ENCODE data around the gene MAMDC4.
"Not testable (repeated sequence)": the region's sequence is repeated elsewhere in the genome, so short reads cannot be mapped to it uniquely, and the experiment has no call there.

DNA sequence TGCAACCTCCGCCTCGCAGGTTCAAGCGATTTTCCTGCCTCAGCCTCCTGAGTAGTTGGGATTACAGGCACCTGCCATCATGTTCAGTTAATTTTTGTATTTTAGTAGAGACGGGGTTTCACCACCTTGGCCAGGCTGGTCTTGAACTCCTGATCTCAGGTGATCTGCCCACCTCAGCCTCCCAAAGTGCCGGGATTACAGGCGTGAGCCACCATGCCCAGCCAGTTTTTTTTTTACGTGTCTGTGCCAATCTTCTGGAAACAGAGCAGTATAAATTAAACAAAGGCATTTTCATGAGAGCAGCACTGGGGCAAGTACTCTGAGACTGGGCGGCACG lies 30.8 kb downstream of the MAMDC4 start:
- not testable (repeated sequence) for TF ChIP-seq HOXA7 (CRISPR knock-in tag; IDR thresholded peaks at IDR 0.05); ETV5 (CRISPR knock-in tag; IDR thresholded peaks at IDR 0.05; ENCODE audit: borderline replicate concordance); ZFYVE20 (CRISPR knock-in tag; IDR thresholded peaks at IDR 0.05; ENCODE audit: borderline replicate concordance, low read depth); RNF2 (conservative IDR thresholded peaks at IDR 0.05; ENCODE audit: low read depth); CTCF (CRISPR knock-in tag; IDR thresholded peaks at IDR 0.05); JUND (CRISPR knock-in tag; IDR thresholded peaks at IDR 0.05); POLR2A (IDR thresholded peaks at IDR 0.05; ENCODE audit: insufficient read depth in 1 of 2, low read depth in 2 of 2, low read length in 2 of 2); MYC (CRISPR knock-in tag; IDR thresholded peaks at IDR 0.05; ENCODE audit: borderline replicate concordance); ZNF510 (CRISPR knock-in tag; IDR thresholded peaks at IDR 0.05; ENCODE audit: low read depth)
- TF ChIP-seq, protein P1, sequence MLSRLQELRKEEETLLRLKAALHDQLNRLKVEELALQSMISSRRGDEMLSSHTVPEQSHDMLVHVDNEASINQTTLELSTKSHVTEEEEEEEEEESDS (CRISPR knock-in tag; IDR thresholded peaks at IDR 0.05; ENCODE audit: borderline replicate concordance): not testable (repeated sequence)
